Measurements from ENCODE around the gene NFKB1.

DNA sequence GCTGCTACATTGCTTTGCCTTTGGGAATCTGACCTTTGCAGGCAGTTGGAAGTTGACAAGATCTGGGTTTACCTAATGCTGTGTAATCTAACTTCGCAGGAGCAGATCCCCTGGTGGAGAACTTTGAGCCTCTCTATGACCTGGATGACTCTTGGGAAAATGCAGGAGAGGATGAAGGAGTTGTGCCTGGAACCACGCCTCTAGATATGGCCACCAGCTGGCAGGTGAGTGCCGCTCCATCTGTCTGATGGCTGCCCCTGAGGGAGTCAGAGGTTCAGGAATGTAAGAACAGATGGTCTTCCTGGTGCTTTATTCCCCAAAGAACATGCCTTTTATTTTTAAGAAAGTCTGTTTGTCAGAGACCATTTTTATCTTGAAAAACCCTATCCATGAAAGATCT lies 109.3 kb downstream of the NFKB1 start:
- TF ChIP-seq, protein P1, sequence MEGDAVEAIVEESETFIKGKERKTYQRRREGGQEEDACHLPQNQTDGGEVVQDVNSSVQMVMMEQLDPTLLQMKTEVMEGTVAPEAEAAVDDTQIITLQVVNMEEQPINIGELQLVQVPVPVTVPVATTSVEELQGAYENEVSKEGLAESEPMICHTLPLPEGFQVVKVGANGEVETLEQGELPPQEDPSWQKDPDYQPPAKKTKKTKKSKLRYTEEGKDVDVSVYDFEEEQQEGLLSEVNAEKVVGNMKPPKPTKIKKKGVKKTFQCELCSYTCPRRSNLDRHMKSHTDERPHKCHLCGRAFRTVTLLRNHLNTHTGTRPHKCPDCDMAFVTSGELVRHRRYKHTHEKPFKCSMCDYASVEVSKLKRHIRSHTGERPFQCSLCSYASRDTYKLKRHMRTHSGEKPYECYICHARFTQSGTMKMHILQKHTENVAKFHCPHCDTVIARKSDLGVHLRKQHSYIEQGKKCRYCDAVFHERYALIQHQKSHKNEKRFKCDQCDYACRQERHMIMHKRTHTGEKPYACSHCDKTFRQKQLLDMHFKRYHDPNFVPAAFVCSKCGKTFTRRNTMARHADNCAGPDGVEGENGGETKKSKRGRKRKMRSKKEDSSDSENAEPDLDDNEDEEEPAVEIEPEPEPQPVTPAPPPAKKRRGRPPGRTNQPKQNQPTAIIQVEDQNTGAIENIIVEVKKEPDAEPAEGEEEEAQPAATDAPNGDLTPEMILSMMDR (IDR thresholded peaks at IDR 0.05 in 8 of 11, conservative IDR thresholded peaks at IDR 0.05 in 3 of 11): no peak
- no peak for TF ChIP-seq POLR2AphosphoS5 (IDR thresholded peaks at IDR 0.05)
